Adipocyte (in vitro differentiated cells): ENCODE data around the gene IL1RAPL2.
A peak's percentile ranks its signal among the peaks of the same experiment; 100 is the strongest.
"Not testable (repeated sequence)": the region's sequence is repeated elsewhere in the genome, so short reads cannot be mapped to it uniquely, and the experiment has no call there.

Experiments
- DNase-seq: peaks from one replicate; pipeline ENCODE4 v3.0.0-alpha.2; 2015; ENCODE audit warnings: low read depth
- H3K27me3 ChIP-seq: replicated peaks from 2 replicates; pipeline ENCODE4 v1.7.0; 2013; ENCODE audit warnings: mild to moderate bottlenecking, low read length, moderate library complexity; ENCODE audit not compliant: control insufficient read depth, insufficient read depth
- H3K36me3 ChIP-seq: 2 replicates; pipeline ENCODE4 v1.7.0; 2013; ENCODE audit warnings: low read length, mild to moderate bottlenecking, moderate library complexity; ENCODE audit not compliant: control insufficient read depth, insufficient read depth, severe bottlenecking
- H3K4me1 ChIP-seq: 2 replicates; pipeline ENCODE4 v1.7.0; 2013; ENCODE audit warnings: mild to moderate bottlenecking, low read length, moderate library complexity; ENCODE audit not compliant: control insufficient read depth, insufficient read depth
- H3K4me3 ChIP-seq: 2 replicates; pipeline ENCODE4 v1.7.0; 2013; ENCODE audit warnings: mild to moderate bottlenecking, low read length, moderate library complexity
- H3K9ac ChIP-seq: 2 replicates; pipeline ENCODE4 v1.7.0; 2013; ENCODE audit warnings: mild to moderate bottlenecking, low read length, moderate library complexity
- H3K9me3 ChIP-seq: 2 replicates; pipeline ENCODE4 v1.7.0; 2013; ENCODE audit warnings: mild to moderate bottlenecking, low read length, moderate library complexity; ENCODE audit not compliant: control insufficient read depth

Gene IL1RAPL2

DNA sequence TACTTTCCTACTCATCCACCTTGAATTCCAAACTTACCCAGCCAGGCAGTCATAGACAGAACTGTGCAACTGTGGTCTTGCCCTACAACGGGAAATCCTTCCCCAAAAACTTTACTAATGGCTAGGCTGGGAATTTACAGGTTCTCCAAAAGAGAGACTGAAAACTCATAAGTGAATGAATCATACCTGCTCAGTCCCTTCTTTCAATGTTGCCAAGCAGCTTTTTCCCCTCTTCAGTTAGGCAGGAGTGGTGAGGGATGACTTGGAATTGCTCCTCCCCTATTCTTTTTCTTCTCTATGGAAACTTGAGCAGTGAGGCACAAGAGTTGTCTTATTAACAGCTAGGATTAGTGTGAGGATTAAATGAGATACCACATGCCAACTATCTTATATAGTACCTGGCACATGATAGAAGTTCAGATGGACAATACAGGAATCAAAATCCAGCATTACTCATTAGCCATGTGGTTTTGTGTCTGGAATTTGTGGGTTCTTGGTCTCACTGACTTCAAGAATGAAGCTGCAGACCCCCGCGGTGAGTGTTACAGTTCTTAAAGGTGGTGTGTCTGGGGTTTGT, 548.6 kb downstream of the IL1RAPL2 start:
- Histone ChIP-seq H3K4me3 (no peak overlapping the region), H3K4me1 (no peaks in the 10 kb centered on the region), H3K9ac (no peak overlapping the region), H3K36me3 (no peaks in the 10 kb centered on the region), H3K27me3 (peaks cover 18% of the 10 kb centered on the region), H3K9me3 (no peaks in the 10 kb centered on the region)
- no peak for DNase-seq

DNA sequence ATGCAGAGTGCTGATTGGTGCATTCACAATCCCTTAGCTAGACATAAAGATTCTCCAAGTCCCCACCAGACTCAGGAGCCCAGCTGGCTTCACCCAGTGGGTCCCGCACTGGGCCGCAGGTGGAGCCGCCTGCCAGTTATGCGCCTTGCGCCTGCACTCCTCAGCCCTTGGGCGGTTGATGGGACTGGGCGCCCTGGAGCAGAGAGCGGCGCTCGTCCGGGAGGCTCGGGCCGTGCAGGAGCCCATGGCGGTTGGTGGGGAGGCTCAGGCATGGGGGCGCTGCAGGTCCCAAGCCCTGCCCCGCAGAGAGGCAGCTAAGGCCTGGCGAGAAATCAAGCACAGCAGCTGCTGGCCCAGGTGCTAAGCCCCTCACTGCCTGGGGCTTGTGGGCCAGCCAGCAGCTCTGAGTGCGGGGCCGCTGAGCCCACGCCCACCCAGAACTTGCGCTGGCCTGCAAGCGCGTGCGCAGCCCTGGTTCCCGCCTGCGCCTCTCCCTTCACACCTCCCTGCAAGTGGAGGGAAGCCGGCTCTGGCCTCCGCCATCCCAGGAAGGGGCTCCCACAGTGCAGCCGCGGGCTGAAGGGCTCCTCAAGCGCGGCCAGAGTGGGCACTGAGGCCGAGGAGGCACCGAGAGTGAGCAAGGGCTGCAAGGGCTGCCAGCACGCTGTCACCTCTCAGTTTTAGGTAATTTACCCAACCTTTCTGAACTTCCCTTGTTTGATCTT, 549.8 kb downstream of the IL1RAPL2 start:
- H3K4me1 ChIP-seq, H3K36me3 ChIP-seq, DNase-seq, H3K4me3 ChIP-seq, H3K9ac ChIP-seq, H3K9me3 ChIP-seq: not testable (repeated sequence)
- H3K27me3 ChIP-seq: peaks cover 16% of the 10 kb centered on the region

DNA sequence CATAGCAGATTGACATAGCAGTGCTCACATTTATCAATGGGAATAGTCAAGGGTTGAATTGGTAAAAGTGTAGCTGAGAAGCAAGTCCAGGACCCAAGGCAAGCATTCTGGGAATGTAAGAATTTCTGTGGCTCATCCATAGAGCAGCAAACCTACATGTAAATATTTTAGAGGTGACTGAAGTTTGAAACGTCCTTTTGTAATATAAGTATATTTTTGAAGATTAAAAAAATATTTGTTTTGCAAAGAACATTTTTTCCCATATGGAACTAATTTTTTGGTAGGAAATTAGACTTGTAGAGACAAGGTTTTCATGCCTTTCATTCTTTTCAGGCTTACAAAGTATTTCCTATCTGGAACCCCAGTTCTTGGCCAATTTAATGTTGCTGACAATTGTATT, 550.5 kb downstream of the IL1RAPL2 start:
- Histone ChIP-seq H3K27me3 (peaks cover 18% of the 10 kb centered on the region), H3K36me3 (no peaks in the 10 kb centered on the region), H3K4me1 (no peaks in the 10 kb centered on the region), H3K9ac (no peak overlapping the region), H3K4me3 (no peak overlapping the region), H3K9me3 (no peaks in the 10 kb centered on the region)
- DNase-seq: peak; percentile 62

DNA sequence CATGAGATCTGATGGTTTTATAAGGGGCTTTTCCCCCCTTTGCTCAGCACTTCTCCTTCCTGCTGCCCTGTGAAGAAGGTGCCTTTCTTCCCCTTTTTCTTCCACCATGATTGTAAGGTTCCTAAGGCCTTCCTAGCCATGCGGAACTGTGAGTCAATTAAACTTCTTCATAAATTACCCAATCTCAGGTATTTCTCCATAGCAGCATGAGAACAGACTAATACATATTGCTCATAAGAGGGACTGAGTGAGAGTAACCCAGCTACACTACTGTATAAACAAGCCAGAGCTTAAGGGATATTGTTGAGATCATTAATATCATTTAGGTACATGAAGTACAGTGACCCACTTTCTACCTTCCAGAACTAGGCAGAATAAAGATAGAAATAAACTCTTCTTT, 551.6 kb downstream of the IL1RAPL2 start:
- peak; percentile 24 for DNase-seq
- peaks cover 18% of the 10 kb centered on the region for H3K27me3 ChIP-seq
- no peaks in the 10 kb centered on the region for H3K4me1 ChIP-seq
- no peaks in the 10 kb centered on the region for H3K36me3 ChIP-seq
- H3K9ac ChIP-seq: no peak overlapping the region
- H3K4me3 ChIP-seq: no peak overlapping the region
- H3K9me3 ChIP-seq: no peaks in the 10 kb centered on the region

DNA sequence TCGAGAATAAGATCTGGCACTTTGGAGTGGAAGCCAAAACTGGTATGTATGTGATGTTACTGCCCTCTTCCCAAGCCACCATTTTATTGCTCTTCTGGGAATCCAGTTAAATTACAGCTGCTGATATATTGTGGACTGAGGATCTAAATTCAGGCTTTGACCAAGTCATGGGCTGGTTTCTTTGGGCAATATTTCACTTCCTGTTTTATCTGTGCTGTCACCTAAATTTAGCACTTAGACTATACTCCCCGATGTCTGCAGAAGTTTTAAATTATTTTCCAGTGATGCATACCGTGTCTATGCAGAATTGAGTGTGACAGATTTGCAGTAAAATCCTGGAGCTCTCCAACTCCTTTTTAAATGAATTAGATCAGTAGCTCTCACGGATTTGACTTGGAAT, 554.5 kb downstream of the IL1RAPL2 start:
- H3K4me3 ChIP-seq: no peak overlapping the region
- H3K9ac ChIP-seq: no peak overlapping the region
- peaks cover 27% of the 10 kb centered on the region for H3K27me3 ChIP-seq
- no peaks in the 10 kb centered on the region for H3K4me1 ChIP-seq
- no peaks in the 10 kb centered on the region for H3K9me3 ChIP-seq
- H3K36me3 ChIP-seq: no peaks in the 10 kb centered on the region
- DNase-seq: peak; percentile 13

DNA sequence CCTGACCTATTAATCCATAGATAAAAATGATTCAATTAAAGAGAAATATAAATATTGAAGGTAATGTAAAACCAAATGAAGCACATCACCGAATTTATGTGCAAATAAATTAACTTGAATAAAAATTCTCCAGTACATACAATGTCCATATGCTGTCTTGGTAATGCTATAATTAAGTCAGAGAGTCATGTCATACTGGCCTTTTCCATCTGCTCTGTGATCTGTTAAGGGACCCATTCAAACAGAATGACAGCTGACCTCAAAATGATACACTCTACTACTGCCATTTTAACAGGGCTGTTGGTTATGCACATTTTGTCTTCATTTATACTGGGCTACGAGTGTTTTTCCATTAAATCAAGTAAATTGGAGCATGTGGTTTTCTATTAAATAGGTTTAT, 555.2 kb downstream of the IL1RAPL2 start:
- H3K4me3 ChIP-seq: no peak overlapping the region
- no peaks in the 10 kb centered on the region for H3K36me3 ChIP-seq
- peaks cover 33% of the 10 kb centered on the region for H3K27me3 ChIP-seq
- no peaks in the 10 kb centered on the region for H3K4me1 ChIP-seq
- H3K9me3 ChIP-seq: no peaks in the 10 kb centered on the region
- H3K9ac ChIP-seq: no peak overlapping the region
- DNase-seq: no peak

DNA sequence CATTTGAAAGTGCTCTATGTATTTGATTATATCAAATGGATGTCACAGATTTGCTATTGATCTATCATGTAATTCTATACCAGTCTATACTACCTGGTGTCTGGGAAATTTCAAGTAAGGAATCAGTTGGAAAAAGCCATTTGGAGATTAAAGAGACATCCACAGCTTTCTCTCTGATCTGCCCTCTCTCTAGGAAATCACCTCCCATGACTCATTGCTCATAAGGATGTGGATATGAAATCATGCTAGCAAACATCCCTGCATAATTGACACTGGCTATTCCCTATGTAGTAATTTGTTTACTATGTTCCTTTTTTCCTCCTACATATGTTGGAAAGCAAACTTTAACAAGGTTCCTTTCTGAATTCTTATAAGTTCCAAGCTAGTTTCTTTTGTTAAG, 560.2 kb downstream of the IL1RAPL2 start:
- Histone ChIP-seq H3K9me3 (no peaks in the 10 kb centered on the region), H3K27me3 (peaks cover 29% of the 10 kb centered on the region), H3K36me3 (no peaks in the 10 kb centered on the region), H3K4me3 (no peak overlapping the region), H3K4me1 (no peaks in the 10 kb centered on the region), H3K9ac (no peak overlapping the region)
- DNase-seq: peak; percentile 22

DNA sequence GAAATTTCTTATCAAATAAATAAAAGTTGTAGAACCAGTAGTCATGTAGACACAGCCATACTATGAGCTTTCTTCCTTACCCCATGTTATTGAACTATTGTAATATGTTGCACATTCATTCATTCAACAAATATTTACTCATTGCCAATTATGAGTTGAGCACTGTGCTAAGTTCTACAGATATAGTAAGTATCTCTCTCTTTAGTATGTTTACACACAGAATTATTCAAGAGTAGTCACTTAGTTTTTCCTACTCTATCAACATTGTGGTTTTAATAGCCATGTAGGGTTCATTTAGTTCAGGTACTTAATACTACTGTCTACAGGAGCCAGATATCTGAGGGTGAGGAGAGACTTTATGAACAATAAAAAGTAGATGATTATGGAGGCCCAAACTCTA, 568.3 kb downstream of the IL1RAPL2 start:
- Histone ChIP-seq H3K27me3 (peaks cover 26% of the 10 kb centered on the region), H3K36me3 (no peaks in the 10 kb centered on the region), H3K4me3 (no peak overlapping the region), H3K9me3 (peaks cover 7% of the 10 kb centered on the region), H3K4me1 (no peaks in the 10 kb centered on the region), H3K9ac (no peak overlapping the region)
- no peak for DNase-seq

DNA sequence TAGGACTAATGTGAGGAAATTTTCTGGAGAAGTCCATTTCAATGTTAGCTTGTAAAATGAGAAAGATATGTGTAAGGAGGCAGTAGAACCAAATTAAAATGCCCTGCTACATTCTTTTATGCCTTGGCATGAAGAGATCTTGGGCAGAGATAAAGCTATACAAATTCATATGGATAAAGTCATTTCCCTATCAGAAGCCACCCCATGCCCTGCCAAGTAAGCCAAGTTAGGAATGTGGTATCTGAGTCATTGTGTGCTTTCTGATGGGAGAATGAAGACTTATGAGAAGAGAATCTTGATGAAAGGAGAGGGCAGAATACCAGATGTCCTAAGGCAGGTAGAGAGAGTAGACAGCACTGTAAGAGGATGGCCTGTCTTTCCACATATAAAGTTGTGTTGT, 570.8 kb downstream of the IL1RAPL2 start:
- peaks cover 26% of the 10 kb centered on the region for H3K27me3 ChIP-seq
- no peaks in the 10 kb centered on the region for H3K4me1 ChIP-seq
- H3K36me3 ChIP-seq: no peaks in the 10 kb centered on the region
- peaks cover 7% of the 10 kb centered on the region for H3K9me3 ChIP-seq
- H3K4me3 ChIP-seq: no peak overlapping the region
- H3K9ac ChIP-seq: no peak overlapping the region
- DNase-seq: peak; percentile 21

DNA sequence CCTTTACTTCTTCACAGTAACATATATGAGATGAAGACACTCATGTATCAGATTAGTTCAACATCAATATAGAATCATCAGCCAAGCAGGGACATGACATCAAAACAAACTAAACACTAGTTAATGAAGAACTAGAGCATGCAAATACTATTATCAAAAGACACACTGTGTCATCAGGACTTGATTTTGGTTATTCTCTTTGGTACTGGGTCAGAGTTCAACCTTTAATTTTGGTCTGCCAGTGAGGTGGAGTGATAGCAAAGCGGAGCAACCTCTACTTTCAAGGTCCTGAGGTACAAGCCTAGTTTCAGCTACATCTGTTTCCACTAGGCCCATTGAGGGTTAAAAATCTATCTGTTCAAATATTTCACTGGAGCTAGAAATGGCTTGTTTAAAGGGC, 584.0 kb downstream of the IL1RAPL2 start:
- no peaks in the 10 kb centered on the region for H3K27me3 ChIP-seq
- no peak overlapping the region for H3K9ac ChIP-seq
- H3K4me3 ChIP-seq: no peak overlapping the region
- no peak for DNase-seq
- peaks cover 11% of the 10 kb centered on the region for H3K9me3 ChIP-seq
- H3K4me1 ChIP-seq: no peaks in the 10 kb centered on the region
- H3K36me3 ChIP-seq: no peaks in the 10 kb centered on the region

DNA sequence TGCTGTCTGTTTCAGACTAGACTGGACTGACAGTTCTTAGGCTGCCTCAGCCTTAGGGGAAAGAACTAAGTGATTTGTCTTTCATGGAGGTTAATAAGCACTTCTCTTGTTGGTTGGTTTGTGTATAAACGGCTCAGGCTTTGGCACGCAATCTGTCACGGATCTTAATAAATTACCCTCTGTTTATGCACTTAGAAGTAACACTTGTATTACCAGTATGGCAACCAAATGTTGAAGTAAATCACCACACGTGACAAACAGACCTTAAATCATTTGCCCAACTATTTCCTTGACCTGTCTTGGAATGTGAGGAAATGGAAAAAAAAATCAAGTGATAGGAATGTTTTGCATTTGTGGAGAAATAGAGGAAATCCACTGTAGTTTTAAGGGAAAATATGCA, 584.6 kb downstream of the IL1RAPL2 start:
- Histone ChIP-seq H3K36me3 (no peaks in the 10 kb centered on the region), H3K4me3 (no peak overlapping the region), H3K4me1 (no peaks in the 10 kb centered on the region), H3K9ac (no peak overlapping the region), H3K27me3 (no peaks in the 10 kb centered on the region), H3K9me3 (peaks cover 11% of the 10 kb centered on the region)
- no peak for DNase-seq

DNA sequence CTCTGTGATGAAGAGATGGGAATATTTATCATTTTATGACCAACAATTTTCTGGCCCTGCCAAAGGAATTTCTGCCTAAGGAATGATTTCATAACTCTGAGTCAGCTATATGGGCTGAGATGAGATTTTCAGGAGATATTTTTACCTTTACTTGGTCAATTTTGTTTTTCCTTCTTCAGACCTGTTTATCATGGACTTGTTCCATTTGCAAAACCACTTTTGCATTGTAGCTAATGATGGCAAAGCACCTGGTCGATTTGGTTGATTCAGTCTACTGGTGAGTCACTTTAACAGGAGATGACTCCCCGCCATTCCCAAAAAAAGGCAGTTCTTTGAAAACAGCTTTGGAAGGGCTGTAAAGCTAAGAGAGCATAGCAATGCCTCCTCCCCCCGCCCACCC, 601.2 kb downstream of the IL1RAPL2 start:
- H3K36me3 ChIP-seq: no peaks in the 10 kb centered on the region
- H3K4me3 ChIP-seq: no peak overlapping the region
- H3K27me3 ChIP-seq: peaks cover 28% of the 10 kb centered on the region
- H3K4me1 ChIP-seq: no peaks in the 10 kb centered on the region
- DNase-seq: peak; percentile 22
- H3K9me3 ChIP-seq: peaks cover 7% of the 10 kb centered on the region
- no peak overlapping the region for H3K9ac ChIP-seq
